T-helper 1 cell treated with Interleukin-12 subunit alpha and Interleukin-12 subunit beta and Interleukin-4 antibody, amounts not matched to agents 30 μg/mL and 1 μg/mL, for 36 hours (primary cell): Measurements from ENCODE around the gene ADGRF5.

Experiments used
- H3K27ac Mint-ChIP-seq: one replicate; pipeline ENCODE4 v1.8.0; 2021; ENCODE audit warnings: mild to moderate bottlenecking, mixed read lengths
- H3K27me3 Mint-ChIP-seq: one replicate; pipeline ENCODE4 v1.8.0; 2021; ENCODE audit warnings: low read depth, mixed read lengths
- H3K36me3 Mint-ChIP-seq: one replicate; pipeline ENCODE4 v1.8.0; 2021; ENCODE audit warnings: low read depth, mixed read lengths
- H3K4me1 Mint-ChIP-seq: one replicate; pipeline ENCODE4 v1.8.0; 2021; ENCODE audit warnings: low read depth, mixed read lengths
- H3K4me3 Mint-ChIP-seq: one replicate; pipeline ENCODE4 v1.8.0; 2021; ENCODE audit warnings: mild to moderate bottlenecking, moderate library complexity, mixed read lengths
- H3K9me3 Mint-ChIP-seq: one replicate; pipeline ENCODE4 v1.8.0; 2021; ENCODE audit warnings: mixed read lengths

ADGRF5 gene, protein sequence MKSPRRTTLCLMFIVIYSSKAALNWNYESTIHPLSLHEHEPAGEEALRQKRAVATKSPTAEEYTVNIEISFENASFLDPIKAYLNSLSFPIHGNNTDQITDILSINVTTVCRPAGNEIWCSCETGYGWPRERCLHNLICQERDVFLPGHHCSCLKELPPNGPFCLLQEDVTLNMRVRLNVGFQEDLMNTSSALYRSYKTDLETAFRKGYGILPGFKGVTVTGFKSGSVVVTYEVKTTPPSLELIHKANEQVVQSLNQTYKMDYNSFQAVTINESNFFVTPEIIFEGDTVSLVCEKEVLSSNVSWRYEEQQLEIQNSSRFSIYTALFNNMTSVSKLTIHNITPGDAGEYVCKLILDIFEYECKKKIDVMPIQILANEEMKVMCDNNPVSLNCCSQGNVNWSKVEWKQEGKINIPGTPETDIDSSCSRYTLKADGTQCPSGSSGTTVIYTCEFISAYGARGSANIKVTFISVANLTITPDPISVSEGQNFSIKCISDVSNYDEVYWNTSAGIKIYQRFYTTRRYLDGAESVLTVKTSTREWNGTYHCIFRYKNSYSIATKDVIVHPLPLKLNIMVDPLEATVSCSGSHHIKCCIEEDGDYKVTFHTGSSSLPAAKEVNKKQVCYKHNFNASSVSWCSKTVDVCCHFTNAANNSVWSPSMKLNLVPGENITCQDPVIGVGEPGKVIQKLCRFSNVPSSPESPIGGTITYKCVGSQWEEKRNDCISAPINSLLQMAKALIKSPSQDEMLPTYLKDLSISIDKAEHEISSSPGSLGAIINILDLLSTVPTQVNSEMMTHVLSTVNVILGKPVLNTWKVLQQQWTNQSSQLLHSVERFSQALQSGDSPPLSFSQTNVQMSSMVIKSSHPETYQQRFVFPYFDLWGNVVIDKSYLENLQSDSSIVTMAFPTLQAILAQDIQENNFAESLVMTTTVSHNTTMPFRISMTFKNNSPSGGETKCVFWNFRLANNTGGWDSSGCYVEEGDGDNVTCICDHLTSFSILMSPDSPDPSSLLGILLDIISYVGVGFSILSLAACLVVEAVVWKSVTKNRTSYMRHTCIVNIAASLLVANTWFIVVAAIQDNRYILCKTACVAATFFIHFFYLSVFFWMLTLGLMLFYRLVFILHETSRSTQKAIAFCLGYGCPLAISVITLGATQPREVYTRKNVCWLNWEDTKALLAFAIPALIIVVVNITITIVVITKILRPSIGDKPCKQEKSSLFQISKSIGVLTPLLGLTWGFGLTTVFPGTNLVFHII (N-terminal part only)

DNA sequence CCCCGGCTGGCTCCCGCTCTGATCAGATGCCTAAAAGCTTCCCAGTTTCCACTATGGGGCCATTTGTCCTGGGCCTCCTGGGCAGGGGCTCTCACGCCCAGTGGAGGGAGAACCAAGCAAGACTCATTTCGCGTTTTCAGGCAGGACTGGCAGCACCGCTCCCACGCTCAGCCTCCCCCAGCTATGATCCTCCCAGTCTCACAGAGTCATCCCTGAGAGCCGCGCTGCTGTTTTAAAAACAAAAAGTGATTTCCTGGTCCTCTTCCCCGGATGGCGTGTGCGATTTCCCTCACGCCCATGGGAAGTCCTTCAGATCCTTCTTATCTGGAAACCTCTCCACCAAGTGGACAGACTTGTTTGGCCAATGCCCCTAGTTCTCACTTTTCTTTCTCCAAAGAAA, at the start of gene ADGRF5:
TSS of gene ADGRF5 (minus strand) at position 208 of the 400 bp plus-strand sequence. CDS start 15,176 bp downstream, outside the sequence.
- H3K4me3 Mint-ChIP-seq = no peak within 1 kb of the TSS
- H3K4me1 Mint-ChIP-seq = no peaks in the 10 kb centered on the region
- H3K9me3 Mint-ChIP-seq = no peaks in the 10 kb centered on the region
- H3K27me3 Mint-ChIP-seq = no peaks in the 10 kb centered on the region
- H3K36me3 Mint-ChIP-seq = no peaks in the 10 kb centered on the region
- no peak within 1 kb of the TSS for H3K27ac Mint-ChIP-seq

DNA sequence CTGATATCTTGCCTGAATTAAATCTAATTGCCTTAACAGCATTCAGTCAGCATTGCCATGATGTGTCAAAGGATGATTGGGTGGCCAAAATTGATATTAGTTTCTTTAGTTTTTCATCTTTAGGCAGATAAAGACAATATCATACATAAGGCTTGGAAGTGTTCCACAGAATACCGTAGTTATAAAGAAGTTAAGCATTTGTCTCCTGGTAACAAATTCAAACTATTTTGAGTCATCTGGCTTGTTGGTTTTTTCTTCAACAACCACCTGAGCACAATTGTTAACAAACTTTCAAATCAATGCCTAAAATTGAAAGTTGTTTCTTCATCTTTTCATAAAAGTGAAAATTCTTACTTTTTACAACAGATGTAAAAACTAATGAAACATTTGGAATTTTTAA, 47.5 kb upstream of the ADGRF5 start:
- no peak overlapping the region for H3K4me3 Mint-ChIP-seq
- no peak overlapping the region for H3K27ac Mint-ChIP-seq
- no peaks in the 10 kb centered on the region for H3K4me1 Mint-ChIP-seq
- no peaks in the 10 kb centered on the region for H3K9me3 Mint-ChIP-seq
- no peaks in the 10 kb centered on the region for H3K36me3 Mint-ChIP-seq
- no peaks in the 10 kb centered on the region for H3K27me3 Mint-ChIP-seq

DNA sequence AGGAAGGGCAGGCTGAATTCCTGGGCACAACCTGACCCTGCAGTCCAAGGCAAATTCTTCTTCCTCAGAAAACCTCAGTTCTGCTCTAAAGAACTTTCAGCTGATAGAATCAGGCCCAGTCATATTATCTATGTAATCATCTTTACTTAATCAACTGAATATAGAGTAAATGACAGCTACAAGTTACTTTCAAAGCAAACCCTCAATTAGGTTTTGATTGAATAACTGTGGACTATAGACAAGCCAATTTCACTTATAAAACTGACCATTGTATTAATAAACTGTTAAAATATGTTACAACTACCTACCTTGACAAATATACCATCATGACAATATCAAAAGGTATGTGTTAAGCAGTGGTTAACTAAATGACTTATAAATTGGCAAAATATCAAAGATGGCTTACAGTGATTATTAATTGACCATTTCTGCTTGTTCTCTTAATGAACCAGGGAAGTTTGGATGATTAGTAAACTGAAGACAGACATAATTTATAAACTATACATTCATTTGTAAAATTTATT, 46.1 kb upstream of the ADGRF5 start:
- no peak overlapping the region for H3K4me3 Mint-ChIP-seq
- no peaks in the 10 kb centered on the region for H3K36me3 Mint-ChIP-seq
- H3K9me3 Mint-ChIP-seq = no peaks in the 10 kb centered on the region
- no peaks in the 10 kb centered on the region for H3K4me1 Mint-ChIP-seq
- no peaks in the 10 kb centered on the region for H3K27me3 Mint-ChIP-seq
- no peak overlapping the region for H3K27ac Mint-ChIP-seq

DNA sequence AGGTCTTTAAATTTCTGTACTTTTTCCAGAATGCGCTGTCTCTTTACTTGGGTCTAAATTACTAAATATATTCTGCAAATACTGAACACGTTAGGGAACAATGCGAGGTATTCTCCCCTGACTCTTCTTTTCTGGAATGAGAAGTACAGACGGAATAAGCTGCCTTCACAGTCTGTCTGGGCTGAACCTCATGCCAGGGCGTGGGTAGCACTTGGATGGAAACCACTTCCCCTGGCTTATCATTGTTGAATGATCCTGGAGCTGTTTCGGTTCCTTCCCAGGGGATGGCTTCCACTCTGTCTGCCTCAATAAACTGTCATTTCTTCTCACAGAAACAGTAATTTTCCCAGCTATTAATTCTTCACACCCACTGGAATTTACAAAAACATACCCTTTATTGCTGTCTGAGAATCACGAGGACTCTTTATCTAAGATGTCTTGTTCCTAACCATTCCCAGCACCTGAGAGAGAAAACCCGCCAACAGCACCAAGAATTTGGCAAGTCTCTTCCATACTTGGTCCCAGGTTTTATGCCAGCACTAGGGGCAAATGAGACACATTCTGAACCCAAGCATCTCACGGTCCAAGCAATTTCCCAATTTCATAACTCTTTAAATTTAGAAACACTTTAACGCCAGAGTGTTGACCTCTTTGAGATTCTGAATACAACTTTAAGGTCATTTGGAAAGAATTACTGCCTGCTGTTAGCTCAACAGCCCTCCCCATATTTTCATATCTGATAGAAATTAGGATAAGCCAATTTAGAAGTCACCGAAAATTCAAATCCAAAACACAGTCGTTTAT, 43.2 kb upstream of the ADGRF5 start:
- Mint-ChIP-seq H3K9me3 (no peaks in the 10 kb centered on the region), H3K4me1 (no peaks in the 10 kb centered on the region), H3K27ac (no peak overlapping the region), H3K36me3 (no peaks in the 10 kb centered on the region), H3K4me3 (no peak overlapping the region), H3K27me3 (no peaks in the 10 kb centered on the region)

DNA sequence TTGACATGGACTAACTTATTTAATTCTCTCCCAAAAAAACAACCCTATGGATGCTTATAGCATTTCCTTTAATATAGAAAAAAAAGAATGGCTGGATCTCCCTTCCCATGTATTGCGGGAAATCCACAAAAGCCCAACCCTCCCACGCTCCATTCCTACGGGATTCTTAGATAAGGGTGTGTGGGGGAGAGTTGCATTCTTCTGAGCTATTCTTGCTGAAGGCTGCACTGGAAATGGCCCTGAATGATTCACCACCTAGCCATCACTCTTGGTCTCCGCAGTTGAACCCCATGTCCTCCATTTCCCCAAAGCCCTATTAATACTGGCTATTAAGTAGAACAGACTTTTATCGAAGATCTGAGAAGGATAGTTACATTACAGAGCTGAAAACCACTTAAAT, 41.9 kb upstream of the ADGRF5 start:
- Mint-ChIP-seq H3K4me3 (no peak overlapping the region), H3K36me3 (no peaks in the 10 kb centered on the region), H3K27me3 (no peaks in the 10 kb centered on the region), H3K27ac (no peak overlapping the region), H3K9me3 (no peaks in the 10 kb centered on the region), H3K4me1 (no peaks in the 10 kb centered on the region)

DNA sequence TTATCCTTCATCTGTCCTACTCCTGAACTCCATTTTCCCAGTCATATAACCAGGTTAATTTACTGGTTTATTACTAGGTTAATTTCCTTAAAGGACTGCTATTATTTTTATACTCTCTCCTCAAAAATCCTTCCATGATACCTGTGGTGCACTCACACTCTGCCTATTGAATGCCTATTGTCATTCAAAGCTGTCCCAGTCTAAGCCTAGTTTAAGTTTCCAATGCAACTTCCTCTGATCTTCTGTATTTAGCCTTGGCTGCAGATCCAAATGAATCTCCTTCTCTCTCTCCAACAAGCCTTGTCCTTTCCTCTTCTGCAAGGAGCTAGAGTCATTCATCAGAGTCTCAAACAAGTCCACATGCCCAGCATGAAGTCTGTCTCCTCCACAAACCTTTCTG, 41.3 kb upstream of the ADGRF5 start:
- Mint-ChIP-seq H3K27ac (no peak overlapping the region), H3K4me3 (no peak overlapping the region), H3K36me3 (no peaks in the 10 kb centered on the region), H3K27me3 (no peaks in the 10 kb centered on the region), H3K4me1 (no peaks in the 10 kb centered on the region), H3K9me3 (no peaks in the 10 kb centered on the region)

DNA sequence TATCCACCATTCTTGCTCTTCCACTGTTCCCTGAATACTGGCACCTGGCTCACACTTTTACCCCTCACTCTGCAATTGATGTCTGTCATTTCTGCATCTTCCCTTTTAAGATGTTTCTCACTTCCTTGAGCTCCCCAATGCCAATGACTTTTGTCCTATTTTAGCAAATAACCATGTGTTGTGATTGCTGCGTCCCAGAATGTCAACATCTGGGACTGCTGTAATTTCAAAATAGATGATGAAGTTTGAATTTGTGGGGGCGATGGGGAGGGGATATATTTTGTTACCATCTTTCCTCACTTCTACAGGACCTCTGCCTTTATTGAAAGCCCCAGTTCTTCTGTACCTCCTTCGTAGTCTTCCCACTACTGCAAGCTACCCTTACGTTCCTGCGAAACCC, 40.0 kb upstream of the ADGRF5 start:
- Mint-ChIP-seq H3K27me3 (no peaks in the 10 kb centered on the region), H3K9me3 (no peaks in the 10 kb centered on the region)

DNA sequence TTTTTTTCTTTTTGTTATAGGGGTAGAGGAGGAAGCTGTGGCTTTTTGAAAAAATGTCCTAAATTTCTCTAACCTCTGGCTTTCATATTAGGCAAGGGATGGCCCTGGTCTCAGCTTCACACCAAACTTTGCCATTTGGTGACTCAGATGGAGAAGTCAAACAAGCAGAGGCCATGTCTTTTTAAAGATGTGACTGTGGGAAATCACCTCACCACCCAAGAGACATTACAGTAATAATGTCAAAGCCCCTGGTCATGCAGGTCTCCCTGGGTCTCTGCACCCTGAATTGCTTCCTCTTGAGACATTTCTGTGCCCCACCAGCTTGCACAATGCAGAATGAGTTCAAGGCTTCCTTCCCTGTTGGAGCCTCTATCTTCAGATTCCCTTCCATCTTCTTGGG, 39.5 kb upstream of the ADGRF5 start:
- Mint-ChIP-seq H3K27ac (no peak overlapping the region), H3K4me3 (no peak overlapping the region), H3K9me3 (no peaks in the 10 kb centered on the region), H3K4me1 (no peaks in the 10 kb centered on the region), H3K36me3 (no peaks in the 10 kb centered on the region), H3K27me3 (no peaks in the 10 kb centered on the region)

More for the DNA sequence above, 40.0 kb upstream of the ADGRF5 start:
- Mint-ChIP-seq H3K36me3 (no peaks in the 10 kb centered on the region), H3K27ac (no peak overlapping the region), H3K4me3 (no peak overlapping the region), H3K4me1 (no peaks in the 10 kb centered on the region)

DNA sequence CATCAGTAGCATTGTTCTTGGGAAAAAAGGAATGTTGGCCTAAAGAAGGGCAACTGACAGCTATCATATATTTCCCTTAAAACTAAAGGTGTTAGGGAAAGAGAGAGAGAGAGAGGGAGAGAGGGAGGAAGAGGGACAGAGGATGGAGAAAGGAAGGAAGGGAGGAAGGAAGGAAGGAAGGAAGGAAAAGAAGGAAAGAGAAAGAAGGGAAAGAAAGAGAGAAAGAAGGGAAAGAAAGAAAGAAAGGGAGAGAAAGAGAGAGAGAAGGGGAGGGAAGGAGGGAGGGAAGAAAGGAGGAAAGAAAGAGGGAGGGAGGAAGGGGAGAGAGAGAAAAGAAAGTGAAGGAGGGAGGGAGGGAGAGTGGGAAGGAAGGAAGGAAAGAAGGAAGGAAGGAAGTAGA, 37.7 kb upstream of the ADGRF5 start:
- no peaks in the 10 kb centered on the region for H3K9me3 Mint-ChIP-seq
- H3K27me3 Mint-ChIP-seq = no peaks in the 10 kb centered on the region
- H3K36me3 Mint-ChIP-seq = no peaks in the 10 kb centered on the region
- H3K4me3 Mint-ChIP-seq = no peak overlapping the region
- H3K4me1 Mint-ChIP-seq = no peaks in the 10 kb centered on the region
- H3K27ac Mint-ChIP-seq = no peak overlapping the region

DNA sequence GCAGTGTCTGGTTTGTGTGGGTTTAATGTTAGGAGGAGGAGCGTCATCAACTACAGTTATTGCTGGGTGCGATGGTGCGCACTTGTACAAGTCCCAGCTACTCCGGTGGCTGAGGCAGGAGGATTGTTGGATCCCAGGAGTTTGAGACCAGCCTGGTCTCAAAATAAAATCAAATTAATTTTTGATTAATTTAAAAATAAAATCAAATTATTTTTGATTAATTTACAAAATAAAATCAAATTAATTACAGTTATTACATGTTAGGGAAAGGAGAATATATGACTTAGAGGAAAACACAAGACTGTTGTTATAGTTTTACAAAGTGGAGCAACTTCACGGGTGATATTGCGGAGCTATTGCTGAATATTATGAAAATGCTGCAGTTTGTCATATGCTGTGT, 34.7 kb upstream of the ADGRF5 start:
- no peak overlapping the region for H3K4me3 Mint-ChIP-seq
- H3K27ac Mint-ChIP-seq = no peak overlapping the region
- no peaks in the 10 kb centered on the region for H3K27me3 Mint-ChIP-seq
- H3K4me1 Mint-ChIP-seq = no peaks in the 10 kb centered on the region
- no peaks in the 10 kb centered on the region for H3K36me3 Mint-ChIP-seq
- no peaks in the 10 kb centered on the region for H3K9me3 Mint-ChIP-seq

DNA sequence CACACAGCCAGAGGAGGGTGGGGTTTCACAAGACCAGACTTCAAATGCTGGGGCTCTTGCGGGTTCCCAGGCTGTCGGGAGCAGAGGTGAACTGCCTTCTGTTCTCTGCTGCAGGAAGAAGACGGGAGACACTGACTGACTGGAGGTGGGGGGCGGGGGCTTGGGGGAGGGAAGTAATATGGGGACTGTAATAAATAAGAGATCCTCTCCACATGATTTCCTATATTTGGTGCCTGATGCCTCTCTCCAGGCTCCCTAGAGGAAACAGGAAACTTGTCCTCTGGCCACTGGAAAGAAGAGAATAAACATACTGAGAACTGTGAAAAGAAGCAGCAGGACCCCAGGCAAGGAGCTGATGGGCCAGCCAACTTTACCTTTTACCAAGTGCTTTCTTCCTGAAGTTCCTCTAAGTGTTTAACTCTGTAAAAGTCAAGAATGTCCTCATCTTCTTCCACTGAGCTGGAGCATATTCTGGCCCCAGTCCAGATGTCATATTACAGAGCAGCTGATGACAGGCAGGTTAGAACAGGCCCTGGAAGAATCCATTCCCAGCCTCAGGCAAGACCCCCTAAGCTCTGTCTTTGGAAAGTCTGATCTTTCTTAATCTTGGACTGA, 33.2 kb upstream of the ADGRF5 start:
- Mint-ChIP-seq H3K4me3 (no peak overlapping the region), H3K27me3 (no peaks in the 10 kb centered on the region), H3K9me3 (no peaks in the 10 kb centered on the region), H3K36me3 (no peaks in the 10 kb centered on the region), H3K4me1 (no peaks in the 10 kb centered on the region), H3K27ac (no peak overlapping the region)

DNA sequence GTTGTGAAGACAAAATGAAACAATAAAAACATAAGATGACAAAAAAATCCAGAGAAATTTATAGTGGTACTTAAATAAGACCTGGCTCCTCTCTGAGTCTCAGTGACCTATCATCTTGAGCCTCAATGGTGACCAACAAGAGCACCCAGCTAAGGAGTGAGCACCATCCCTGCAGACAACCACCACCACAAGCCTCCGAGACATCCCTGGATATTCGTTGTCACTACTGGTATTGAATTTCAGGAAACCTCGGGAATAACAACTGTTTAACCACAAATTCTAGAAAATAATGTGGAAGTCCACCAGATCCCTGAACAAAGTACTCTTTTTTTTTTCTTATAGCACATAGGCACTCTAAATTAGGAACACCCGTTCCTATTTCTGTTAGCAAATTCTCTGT, 32.2 kb upstream of the ADGRF5 start:
- Mint-ChIP-seq H3K27me3 (no peaks in the 10 kb centered on the region), H3K9me3 (no peaks in the 10 kb centered on the region), H3K36me3 (no peaks in the 10 kb centered on the region), H3K4me3 (no peak overlapping the region), H3K4me1 (no peaks in the 10 kb centered on the region), H3K27ac (no peak overlapping the region)

DNA sequence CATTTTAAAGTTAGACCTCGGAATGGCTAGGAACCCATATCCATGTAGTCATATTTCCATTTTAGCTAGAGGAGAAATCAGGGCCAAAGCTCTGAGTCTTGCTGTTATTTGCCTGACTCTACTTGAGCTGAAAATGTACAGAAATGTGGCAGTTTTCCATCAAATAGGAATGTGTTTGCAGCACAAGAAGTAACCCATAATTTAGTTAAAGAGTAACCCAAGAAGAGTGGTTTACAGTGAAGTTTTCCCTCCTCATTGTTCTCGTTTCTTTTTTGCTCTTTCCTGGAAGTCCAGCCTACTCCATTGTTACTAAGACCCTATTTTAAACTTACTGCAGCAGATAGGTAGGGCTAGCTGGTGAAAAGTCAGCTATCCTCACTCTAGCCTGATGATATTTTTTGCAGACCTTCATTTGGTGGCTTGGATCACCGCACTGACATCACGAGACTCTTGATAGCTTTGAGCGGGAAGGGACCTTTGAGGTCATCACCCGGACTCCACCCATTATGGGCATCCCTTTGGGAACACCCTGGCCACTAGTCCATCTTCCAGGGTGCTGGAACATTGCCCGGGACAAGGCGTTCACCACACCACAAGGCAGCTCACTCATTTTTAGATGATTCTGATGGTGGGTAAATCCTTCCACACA, 28.0 kb upstream of the ADGRF5 start:
- Mint-ChIP-seq H3K9me3 (no peaks in the 10 kb centered on the region), H3K27me3 (no peaks in the 10 kb centered on the region), H3K27ac (no peak overlapping the region), H3K36me3 (no peaks in the 10 kb centered on the region), H3K4me1 (no peaks in the 10 kb centered on the region), H3K4me3 (no peak overlapping the region)
